ENCODE data around the gene SRGN. TPM values are rescaled to one million over a fixed set of nuclear protein-coding genes. Genes with fewer than 3 reads are reported as not detected.

SRGN gene
- total RNA-seq, 2 donors from 2014 or later, result 52.7 to 55.7 TPM

Small RNA genes within 50 kb of the gene (small RNA-seq; reads per million reads assigned to genes)
- gene RF00017, result not detected

Other genes starting within 250 kb of the SRGN start
- gene DDX50, start 186.8 kb upstream of the SRGN start, total RNA-seq, result 10 to 100 TPM; 22.3 to 23.7 TPM
- gene DDX21, start 131.9 kb upstream of the SRGN start, total RNA-seq, result 10 to 100 TPM; 24.6 to 38.9 TPM
- gene KIFBP, start 99.3 kb upstream of the SRGN start, total RNA-seq, result 10 to 100 TPM; 15.8 to 16.9 TPM
- gene VPS26A, start 36.1 kb downstream of the SRGN start, total RNA-seq, result 10 to 100 TPM; 12.2 to 17.1 TPM
- gene SUPV3L1, start 92.1 kb downstream of the SRGN start, total RNA-seq, result 10 to 100 TPM; 10.9 to 25.1 TPM
- 10 to 100 TPM in 1 of 2 donors, 1 to 10 TPM in 1; 6.7 to 13.5 TPM for gene HKDC1, start 132.2 kb downstream of the SRGN start, total RNA-seq
- 10 to 100 TPM; 15.8 to 17.1 TPM for gene HK1, start 190.4 kb downstream of the SRGN start, total RNA-seq

All from body of pancreas (tissue), 2 donors.